CD4-positive, alpha-beta T cell (primary cell): Measurements from ENCODE around the gene ABCB6. TPM values are rescaled to one million over a fixed set of nuclear protein-coding genes. Genes with fewer than 3 reads are reported as not detected.

Experiments used
- ATAC-seq: fragments of 200-7000 bp; cut with Tn5 transposase; one replicate; pipeline ENCODE4 v1.10.0; 2022; ENCODE audit warnings: mild to moderate bottlenecking; ENCODE audit not compliant: poor library complexity
- CTCF ChIA-PET: fragments of 350-600 bp; sonication (Branson Sonifier 250); formaldehyde crosslinking; loops from one replicate; lab custom pipeline; 2021; ENCODE audit warnings: antibody characterized with exemption, inconsistent platforms; lab: Charles Lee
- POLR2A ChIA-PET: fragments of 350-600 bp; sonication (Branson Sonifier 250); formaldehyde crosslinking; loops from one replicate; lab custom pipeline; 2021; ENCODE audit warnings: antibody characterized with exemption, inconsistent platforms; lab: Charles Lee
- DNase-seq, 14 experiments: peaks; one replicate each; pipeline ENCODE4 v3.0.0-alpha.2; 2013 to 2020; ENCODE audit warnings: mixed read lengths in 2 of 14
- H3K27ac ChIP-seq, 2 donors: one replicate each; pipeline versions ENCODE4 v1.5.1 to v1.7.0; 2013; ENCODE audit warnings: low read length in 2 of 2, low read depth in 1 of 2, mild to moderate bottlenecking in 1 of 2
- H3K27me3 ChIP-seq, 2 experiments: 1 replicate in 1 of 2; 2 replicates in 1 of 2; pipeline versions ENCODE4 v1.6.1 to v1.7.0; 2013; ENCODE audit warnings: low read length in 2 of 2, control low read depth in 1 of 2, mild to moderate bottlenecking in 1 of 2, moderate library complexity in 1 of 2; ENCODE audit not compliant: insufficient read depth in 2 of 2, control insufficient read depth in 1 of 2
- H3K36me3 ChIP-seq: one replicate; pipeline ENCODE4 v1.6.1; 2013; ENCODE audit warnings: low read length, control low read depth; ENCODE audit not compliant: insufficient read depth
- H3K4me1 ChIP-seq: one replicate; pipeline ENCODE4 v1.6.1; 2013; ENCODE audit warnings: low read length, control low read depth; ENCODE audit not compliant: insufficient read depth
- H3K4me3 ChIP-seq: one replicate; pipeline ENCODE4 v1.5.1; 2013; ENCODE audit warnings: mild to moderate bottlenecking, low read length, moderate library complexity
- H3K9me3 ChIP-seq, 2 experiments: 1 replicate in 1 of 2; 2 replicates in 1 of 2; pipeline versions ENCODE4 v1.6.1 to v1.7.0; 2013; ENCODE audit warnings: low read length in 2 of 2, mild to moderate bottlenecking in 2 of 2, control low read depth in 1 of 2, moderate library complexity in 1 of 2; ENCODE audit not compliant: control insufficient read depth in 1 of 2, insufficient read depth in 1 of 2
- H3K27ac Mint-ChIP-seq: one replicate; pipeline ENCODE4 v1.8.0; 2020; ENCODE audit warnings: mixed read lengths
- H3K27me3 Mint-ChIP-seq: one replicate; pipeline ENCODE4 v1.8.0; 2021; ENCODE audit warnings: mixed read lengths
- H3K36me3 Mint-ChIP-seq: one replicate; pipeline ENCODE4 v1.8.0; 2021; ENCODE audit warnings: low read depth, mixed read lengths
- H3K4me1 Mint-ChIP-seq: one replicate; pipeline ENCODE4 v1.8.0; 2021; ENCODE audit warnings: low read depth, mixed read lengths
- H3K4me3 Mint-ChIP-seq: one replicate; pipeline ENCODE4 v1.8.0; 2020; ENCODE audit warnings: mild to moderate bottlenecking, mixed read lengths
- H3K9me3 Mint-ChIP-seq: one replicate; pipeline ENCODE4 v1.8.0; 2020; ENCODE audit warnings: mixed read lengths
- intact Hi-C, 2 experiments: fragments of 100-400 bp; cut with DNase I in 1 of 2; cut with micrococcal nuclease in 1 of 2; formaldehyde crosslinking; loops; one replicate each; pipeline versions ENCODE4 v1.15.1 to v1.9.0; 2023 to 2025; cut with DNase I, micrococcal nuclease
- total RNA-seq, 174 experiments: library from RNA in 2 of 174; stranded (reverse) in 2 of 174; gene quantifications; one replicate each; pipeline ENCODE4 v1.2.3 and lab custom pipeline; 2021 to 2026
- TF ChIP-seq, protein P1 (sequence below): fragments of 200-600 bp; IDR thresholded peaks from one replicate; pipeline ENCODE4 v1.8.0; 2022; ENCODE audit warnings: antibody characterized with exemption, mild to moderate bottlenecking

ABCB6 gene
- total RNA-seq, 2 experiments from 2014 or later: 2.6 to 3.1 TPM

DNA sequence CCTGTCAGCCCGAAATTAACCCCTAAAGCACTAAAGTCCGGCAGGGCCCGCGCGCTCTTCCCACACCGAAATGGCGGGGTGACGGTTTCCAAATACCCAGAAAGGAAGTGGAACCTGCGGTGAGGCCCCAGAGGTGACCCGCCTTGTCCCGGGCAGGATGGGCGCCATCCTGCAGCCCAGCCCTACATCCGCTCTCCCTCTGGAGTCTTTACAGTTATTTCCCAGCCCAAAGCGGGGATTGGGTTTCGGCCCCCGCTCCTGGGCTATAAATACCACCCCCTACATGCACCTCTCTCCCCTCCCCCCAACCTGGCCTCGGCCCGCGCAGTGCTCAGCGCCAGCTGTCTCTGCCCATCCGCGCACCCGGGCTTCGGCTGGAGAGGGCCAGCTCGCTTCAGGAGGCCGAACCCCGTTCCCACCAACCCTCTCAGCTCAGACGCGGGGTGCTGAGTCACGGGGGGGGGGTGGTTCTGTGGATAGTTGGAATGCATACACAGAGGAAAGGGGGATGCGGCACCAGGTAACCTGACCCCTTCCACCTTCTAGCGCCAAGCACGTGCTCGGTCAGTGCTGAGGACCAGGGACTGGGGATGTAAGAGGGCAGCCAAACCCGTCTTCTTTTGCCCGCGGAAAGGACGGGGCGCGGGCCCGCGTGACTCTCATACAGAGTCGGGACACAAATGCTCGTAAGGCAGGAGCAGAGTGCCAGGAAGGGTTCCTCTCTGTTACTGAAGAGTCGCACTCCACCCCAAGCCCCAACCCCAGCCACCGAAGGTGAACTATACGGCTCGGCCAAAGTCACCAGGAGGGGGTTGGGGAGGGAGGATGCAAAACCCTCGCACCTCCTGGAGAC, 34.4 kb upstream of the ABCB6 start, which contains the start of gene TUBA4B:
TSS of gene TUBA4B (plus strand) at position 344 of the 853 bp plus-strand sequence. CDS start at position 509, 165 bp downstream.
- peak within 1 kb of the TSS; percentile 88 for H3K4me3 Mint-ChIP-seq
- peaks cover 60% of the 10 kb centered on the region for H3K36me3 Mint-ChIP-seq
- peak in 10 of 14 experiments; percentile 17 to 81 (median 44) for DNase-seq
- Histone ChIP-seq H3K36me3 (peaks cover 39% of the 10 kb centered on the region), H3K27me3 (no peaks in the 10 kb centered on the region), H3K9me3 (no peaks in the 10 kb centered on the region), H3K4me3 (peak within 1 kb of the TSS; percentile 88), H3K4me1 (peaks cover 57% of the 10 kb centered on the region), H3K27ac (peak within 1 kb of the TSS; percentile 73 to 87)
- ATAC-seq: peak; percentile 22
- POLR2A ChIA-PET: interaction anchor here (0.8 to 10.1 kb wide), 17 partner anchors 8 to 857 kb away, joined by 3 to 202 read pairs (median 9); partner anchors contain the start of genes ABCB6, ANKZF1, ATG9A and CNPPD1
- no peaks in the 10 kb centered on the region for H3K27me3 Mint-ChIP-seq
- intact Hi-C loops: loop anchor here (1.0 to 10.0 kb wide), 6 partner anchors 8 to 688 kb away; partner anchors contain the start of genes ABCB6 (in 2 of the 2), CNOT9 (in 1 of the 2), DNAJB2 (in 1 of the 2) and GLB1L (in 1 of the 2)
- no peaks in the 10 kb centered on the region for H3K9me3 Mint-ChIP-seq
- TF ChIP-seq, protein P1, sequence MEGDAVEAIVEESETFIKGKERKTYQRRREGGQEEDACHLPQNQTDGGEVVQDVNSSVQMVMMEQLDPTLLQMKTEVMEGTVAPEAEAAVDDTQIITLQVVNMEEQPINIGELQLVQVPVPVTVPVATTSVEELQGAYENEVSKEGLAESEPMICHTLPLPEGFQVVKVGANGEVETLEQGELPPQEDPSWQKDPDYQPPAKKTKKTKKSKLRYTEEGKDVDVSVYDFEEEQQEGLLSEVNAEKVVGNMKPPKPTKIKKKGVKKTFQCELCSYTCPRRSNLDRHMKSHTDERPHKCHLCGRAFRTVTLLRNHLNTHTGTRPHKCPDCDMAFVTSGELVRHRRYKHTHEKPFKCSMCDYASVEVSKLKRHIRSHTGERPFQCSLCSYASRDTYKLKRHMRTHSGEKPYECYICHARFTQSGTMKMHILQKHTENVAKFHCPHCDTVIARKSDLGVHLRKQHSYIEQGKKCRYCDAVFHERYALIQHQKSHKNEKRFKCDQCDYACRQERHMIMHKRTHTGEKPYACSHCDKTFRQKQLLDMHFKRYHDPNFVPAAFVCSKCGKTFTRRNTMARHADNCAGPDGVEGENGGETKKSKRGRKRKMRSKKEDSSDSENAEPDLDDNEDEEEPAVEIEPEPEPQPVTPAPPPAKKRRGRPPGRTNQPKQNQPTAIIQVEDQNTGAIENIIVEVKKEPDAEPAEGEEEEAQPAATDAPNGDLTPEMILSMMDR: no peak
- H3K4me1 Mint-ChIP-seq: peaks cover 57% of the 10 kb centered on the region
- peak within 1 kb of the TSS; percentile 96 for H3K27ac Mint-ChIP-seq
- CTCF ChIA-PET: interaction anchor here (0.6 to 8.4 kb wide), 9 partner anchors 23 to 248 kb away, joined by 3 to 97 read pairs (median 4); partner anchors contain the start of genes ANKZF1, ATG9A, DNAJB2 and NHEJ1

DNA sequence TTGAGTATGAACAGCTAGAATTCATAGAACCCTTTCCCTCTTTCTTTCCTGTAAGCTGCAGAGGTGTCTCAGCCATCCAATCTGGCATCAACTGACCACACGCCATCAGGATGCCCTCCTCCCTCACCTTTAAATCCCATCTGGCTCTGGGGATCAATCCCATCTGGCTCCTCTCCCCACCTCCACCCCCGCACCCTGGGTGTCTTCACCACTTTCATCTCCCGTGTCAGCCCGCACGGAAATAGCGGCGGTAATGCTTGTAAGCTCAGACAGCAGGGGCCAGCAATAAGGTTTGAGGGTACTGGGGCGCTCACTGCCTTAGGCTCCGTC, 33.8 kb upstream of the ABCB6 start:
- H3K36me3 ChIP-seq: peaks cover 44% of the 10 kb centered on the region
- intact Hi-C loops: loop anchor here (2.0 to 10.0 kb wide), 3 partner anchors 35 to 688 kb away; partner anchors contain the start of genes ABCB6 (in 2 of the 2), CNOT9 (in 1 of the 2) and USP37 (in 1 of the 2)
- peaks cover 63% of the 10 kb centered on the region for H3K4me1 ChIP-seq
- Mint-ChIP-seq H3K4me3 (peak overlapping the region; percentile 88), H3K27ac (peak overlapping the region; percentile 96), H3K36me3 (peaks cover 66% of the 10 kb centered on the region), H3K4me1 (peaks cover 63% of the 10 kb centered on the region), H3K9me3 (no peaks in the 10 kb centered on the region), H3K27me3 (no peaks in the 10 kb centered on the region)
- H3K27ac ChIP-seq: peak overlapping the region; percentile 71 to 87
- DNase-seq: peak in 6 of 14 experiments; percentile 14 to 57 (median 24)
- no peaks in the 10 kb centered on the region for H3K27me3 ChIP-seq
- CTCF ChIA-PET: interaction anchor here (0.6 to 8.4 kb wide), 8 partner anchors 22 to 247 kb away, joined by 3 to 97 read pairs (median 6); partner anchors contain the start of genes ANKZF1, ATG9A, DNAJB2 and NHEJ1
- POLR2A ChIA-PET: interaction anchor here (1.3 to 10.1 kb wide), 11 partner anchors 7 to 136 kb away, joined by 5 to 202 read pairs (median 47); partner anchors contain the start of genes ABCB6, ANKZF1, ATG9A and CNPPD1
- H3K9me3 ChIP-seq: no peaks in the 10 kb centered on the region
- peak overlapping the region; percentile 88 for H3K4me3 ChIP-seq
- TF ChIP-seq, protein P1: no peak
- ATAC-seq: no peak

DNA sequence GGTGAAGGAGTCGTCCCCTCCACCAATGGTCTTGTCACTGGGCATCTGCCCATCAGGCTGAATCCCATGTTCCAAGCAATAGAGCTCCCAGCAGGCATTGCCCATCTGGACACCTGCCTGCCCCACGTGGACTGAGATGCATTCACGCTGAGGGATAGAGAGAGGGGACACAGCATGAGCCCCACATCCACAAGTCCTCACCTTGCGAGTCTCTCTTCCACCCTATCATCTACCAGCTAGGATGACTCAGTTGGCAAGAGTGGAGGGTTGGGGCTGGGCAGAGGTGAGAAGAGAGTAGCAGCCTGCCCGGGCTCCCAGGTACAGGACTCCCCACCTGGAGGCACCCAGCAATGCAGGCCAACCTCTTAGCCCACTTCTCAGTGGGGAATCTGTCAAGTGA, 33.3 kb upstream of the ABCB6 start:
- intact Hi-C loops: loop anchor here (2.0 to 10.0 kb wide), 3 partner anchors 35 to 687 kb away; partner anchors contain the start of genes ABCB6 (in 2 of the 2), CNOT9 (in 1 of the 2) and USP37 (in 1 of the 2)
- Histone ChIP-seq H3K27ac (peak overlapping the region; percentile 71 to 87), H3K36me3 (peaks cover 44% of the 10 kb centered on the region), H3K4me1 (peaks cover 68% of the 10 kb centered on the region), H3K9me3 (no peaks in the 10 kb centered on the region), H3K4me3 (peak overlapping the region; percentile 88), H3K27me3 (no peaks in the 10 kb centered on the region)
- H3K27me3 Mint-ChIP-seq: no peaks in the 10 kb centered on the region
- peaks cover 68% of the 10 kb centered on the region for H3K4me1 Mint-ChIP-seq
- ChIA-PET POLR2A (interaction anchor here (1.3 to 10.1 kb wide), 10 partner anchors 9 to 136 kb away, joined by 5 to 202 read pairs (median 43); partner anchors contain the start of genes ABCB6, ANKZF1, ATG9A and CNPPD1), CTCF (interaction anchor here (0.6 to 8.4 kb wide), 9 partner anchors 22 to 247 kb away, joined by 3 to 97 read pairs (median 4); partner anchors contain the start of genes ANKZF1, ATG9A, DNAJB2 and NHEJ1)
- TF ChIP-seq, protein P1: no peak
- peaks cover 68% of the 10 kb centered on the region for H3K36me3 Mint-ChIP-seq
- peak overlapping the region; percentile 96 for H3K27ac Mint-ChIP-seq
- peak overlapping the region; percentile 88 for H3K4me3 Mint-ChIP-seq
- no peak for ATAC-seq
- no peaks in the 10 kb centered on the region for H3K9me3 Mint-ChIP-seq
- DNase-seq: peak in 6 of 14 experiments; percentile 24 to 65 (median 30)
